Cardiac ventricle fibroblast (primary cell): ENCODE data around the gene RAB8B. TPM values are rescaled to one million over a fixed set of nuclear protein-coding genes. Genes with fewer than 3 reads are reported as not detected.

Source experiments
- total RNA-seq: library from RNA; depleted of rRNA; stranded (reverse); fragments of >200 nt; gene quantifications from 2 replicates; pipeline ENCODE4 v1.2.3, GENCODE V29; 2015

RAB8B gene
- total RNA-seq = 43.3 and 46.1 TPM in 2 replicates

GRCh38 chr15:63188926-63189871, at the start of gene RAB8B:
Gene RAB8B, plus strand, starts transcription at chr15:63189606. Its CDS starts 19 bp downstream, at chr15:63189625.

GRCh38 chr15:63157118-63157843, 32.1 kb upstream of the RAB8B start, which contains the start of gene RPS27L:
Gene RPS27L, minus strand, starts transcription at chr15:63157477. Its CDS starts 72 bp downstream, at chr15:63157405.

GRCh38 chr15:63277038-63277892, 87.9 kb downstream of the RAB8B start, which contains the start of gene APH1B:
Gene APH1B, plus strand, starts transcription at chr15:63277605. Its CDS starts 19 bp downstream, at chr15:63277624.

Other genes with a start within 250 kb of the RAB8B start
- gene TPM1, start 146.9 kb upstream of the RAB8B start, total RNA-seq = 89.0 and 105 TPM in 2 replicates
- 15.5 and 21.1 TPM in 2 replicates for gene LACTB, start 67.7 kb upstream of the RAB8B start, total RNA-seq
- gene RPS27L, start 32.1 kb upstream of the RAB8B start, total RNA-seq = 159 and 207 TPM in 2 replicates
- 13.0 and 14.5 TPM in 2 replicates for gene APH1B, start 88.0 kb downstream of the RAB8B start, total RNA-seq
- gene CA12, start 192.2 kb downstream of the RAB8B start, total RNA-seq = 106 and 107 TPM in 2 replicates